Fibroblast of lung (primary cell): ENCODE measurements around the gene IL1RAP. TPM values are rescaled to one million over a fixed set of nuclear protein-coding genes. Genes with fewer than 3 reads are reported as not detected.

Source experiments
- DNase-seq, 2 donors: peaks; one replicate each; pipeline versions ENCODE4 v3.0.0 to v3.0.0-alpha.2; 2010; ENCODE audit warnings: low read depth in 2 of 2
- H2AFZ ChIP-seq: 2 replicates; pipeline ENCODE4 v1.5.1; 2012; ENCODE audit warnings: low read length, control low read depth, inconsistent platforms
- H3K27ac ChIP-seq: 2 replicates; pipeline ENCODE4 v1.5.1; 2011; ENCODE audit warnings: low read length, control low read depth; ENCODE audit not compliant: insufficient read depth
- H3K27me3 ChIP-seq: 2 replicates; pipeline ENCODE4 v1.5.1; 2011; ENCODE audit warnings: mild to moderate bottlenecking, low read length; ENCODE audit not compliant: control insufficient read depth, insufficient read depth
- H3K36me3 ChIP-seq: 2 replicates; pipeline ENCODE4 v1.5.1; 2011; ENCODE audit warnings: low read length; ENCODE audit not compliant: control insufficient read depth, insufficient read depth
- H3K4me1 ChIP-seq: 2 replicates; pipeline ENCODE4 v1.5.1; 2011; ENCODE audit warnings: low read length; ENCODE audit not compliant: control insufficient read depth, insufficient read depth; ENCODE audit errors: extremely low read depth
- H3K4me2 ChIP-seq: 2 replicates; pipeline ENCODE4 v1.5.1; 2011; ENCODE audit warnings: low read length, control low read depth; ENCODE audit not compliant: insufficient read depth; ENCODE audit errors: extremely low read depth
- H3K4me3 ChIP-seq, 4 experiments: fragments of 200-600 bp in 1 of 4; sonication (generic) in 1 of 4; replicated peaks in 1 of 4; 2 replicates each; pipeline ENCODE4 v1.5.1; 2011 to 2016; ENCODE audit warnings: low read length in 4 of 4, low read depth in 3 of 4, mild to moderate bottlenecking in 3 of 4, control low read depth in 2 of 4, inconsistent platforms in 1 of 4, mixed read lengths in 1 of 4; ENCODE audit not compliant: insufficient read depth in 1 of 4; ENCODE audit errors: control extremely low read depth in 1 of 4
- H3K79me2 ChIP-seq: 2 replicates; pipeline ENCODE4 v1.5.1; 2012; ENCODE audit warnings: mild to moderate bottlenecking, low read length, inconsistent platforms; ENCODE audit not compliant: control insufficient read depth, insufficient read depth
- H3K9ac ChIP-seq: 2 replicates; pipeline ENCODE4 v1.5.1; 2011; ENCODE audit warnings: mild to moderate bottlenecking, low read length, control low read depth; ENCODE audit not compliant: insufficient read depth
- H3K9me3 ChIP-seq: 2 replicates; pipeline ENCODE4 v1.5.1; 2012; ENCODE audit warnings: low read depth, low read length; ENCODE audit not compliant: control insufficient read depth, insufficient read depth
- H4K20me1 ChIP-seq: 2 replicates; pipeline ENCODE4 v1.5.1; 2011; ENCODE audit warnings: low read length; ENCODE audit not compliant: control insufficient read depth, insufficient read depth; ENCODE audit errors: extremely low read depth
- EZH2 ChIP-seq: IDR thresholded peaks from 2 replicates; pipeline ENCODE4 v1.5.1; 2012; ENCODE audit warnings: low read length, control low read depth, mild to moderate bottlenecking; ENCODE audit errors: missing control alignments
- polyA plus RNA-seq, 2 donors: library from polyadenylated mRNA; depleted of rRNA in 1 of 2; stranded (reverse) in 1 of 2; unstranded in 1 of 2; fragments of >200 nt; gene quantifications; 2 replicates each; pipeline ENCODE4 v1.2.1, GENCODE V29; 2011 to 2012; ENCODE audit warnings: missing spikeins in 1 of 2
- total RNA-seq: library from RNA; depleted of rRNA; stranded (reverse); fragments of >200 nt; gene quantifications from 2 replicates; pipeline ENCODE4 v1.2.1, GENCODE V29; 2014
- TF ChIP-seq, protein P1 (sequence below), 2 donors: IDR thresholded peaks in 1 of 2; conservative IDR thresholded peaks in 1 of 2; 1 replicate in 1 of 2; 2 replicates in 1 of 2; pipeline ENCODE4 v1.5.1; 2011 to 2012; ENCODE audit warnings: low read length in 2 of 2, control low read depth in 1 of 2, inconsistent platforms in 1 of 2, low read depth in 1 of 2, mild to moderate bottlenecking in 1 of 2

IL1RAP gene
- total and polyA plus RNA-seq, 2 donors (not counting 1 experiment from before 2014, with no cell fraction given): 10.2 to 12.6 TPM

DNA sequence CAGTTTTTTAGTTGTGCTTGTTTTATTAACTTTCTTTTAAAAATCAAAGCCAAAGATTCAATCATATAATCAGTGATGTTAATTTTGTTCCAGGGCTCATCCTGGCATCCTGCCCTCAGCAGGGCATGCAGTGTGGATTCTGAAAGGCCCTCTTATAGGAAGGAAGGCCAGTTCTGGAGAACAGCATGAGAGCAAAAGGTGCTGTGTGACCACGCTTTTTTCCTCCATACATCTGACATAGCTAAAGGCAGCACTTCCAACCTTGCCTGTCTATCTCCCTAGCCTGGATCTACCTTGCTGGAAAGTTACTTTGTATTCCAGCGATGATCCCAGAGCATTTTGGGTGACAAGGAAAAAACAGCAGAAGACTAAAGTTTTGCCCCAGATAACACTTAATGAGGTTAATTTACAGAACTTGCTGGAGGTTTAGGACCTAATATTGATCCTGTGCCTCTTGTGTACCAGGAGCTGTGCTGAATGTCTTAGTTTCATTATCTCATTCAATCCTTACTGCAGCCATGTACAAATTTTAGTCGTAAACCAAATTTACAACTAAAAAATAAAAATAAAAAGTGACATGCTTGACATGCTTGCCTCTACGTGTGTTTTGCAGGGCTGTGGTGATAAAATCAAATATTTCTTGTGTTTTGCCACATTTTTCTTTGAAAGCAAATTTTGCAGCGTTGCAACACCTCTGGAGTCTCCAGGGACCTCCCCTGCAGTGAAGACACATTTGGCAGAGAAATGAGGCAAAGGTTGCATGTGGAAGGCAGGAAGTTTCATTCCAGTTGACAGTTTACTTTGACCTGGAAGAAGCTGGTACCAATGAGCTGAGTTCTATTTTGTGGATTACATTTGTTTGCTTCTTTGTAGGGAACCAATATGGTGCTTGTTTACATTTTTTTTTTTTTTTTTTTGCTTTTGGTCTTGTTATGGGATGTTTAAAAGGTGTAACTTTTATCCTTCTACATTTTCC, 13.2 kb downstream of the IL1RAP start:
- no peak overlapping the region for H3K9ac ChIP-seq
- no peaks in the 10 kb centered on the region for H3K9me3 ChIP-seq
- H3K79me2 ChIP-seq: no peaks in the 10 kb centered on the region
- no peak overlapping the region for H2AFZ ChIP-seq
- peaks cover 3% of the 10 kb centered on the region for H3K4me1 ChIP-seq
- H3K4me2 ChIP-seq: no peak overlapping the region
- no peaks in the 10 kb centered on the region for H4K20me1 ChIP-seq
- H3K27me3 ChIP-seq: no peaks in the 10 kb centered on the region
- no peaks in the 10 kb centered on the region for H3K36me3 ChIP-seq
- peak in 1 of 2 donors; percentile 30 for DNase-seq
- no peak overlapping the region for H3K27ac ChIP-seq
- H3K4me3 ChIP-seq: no peak overlapping the region
- TF ChIP-seq, protein P1, sequence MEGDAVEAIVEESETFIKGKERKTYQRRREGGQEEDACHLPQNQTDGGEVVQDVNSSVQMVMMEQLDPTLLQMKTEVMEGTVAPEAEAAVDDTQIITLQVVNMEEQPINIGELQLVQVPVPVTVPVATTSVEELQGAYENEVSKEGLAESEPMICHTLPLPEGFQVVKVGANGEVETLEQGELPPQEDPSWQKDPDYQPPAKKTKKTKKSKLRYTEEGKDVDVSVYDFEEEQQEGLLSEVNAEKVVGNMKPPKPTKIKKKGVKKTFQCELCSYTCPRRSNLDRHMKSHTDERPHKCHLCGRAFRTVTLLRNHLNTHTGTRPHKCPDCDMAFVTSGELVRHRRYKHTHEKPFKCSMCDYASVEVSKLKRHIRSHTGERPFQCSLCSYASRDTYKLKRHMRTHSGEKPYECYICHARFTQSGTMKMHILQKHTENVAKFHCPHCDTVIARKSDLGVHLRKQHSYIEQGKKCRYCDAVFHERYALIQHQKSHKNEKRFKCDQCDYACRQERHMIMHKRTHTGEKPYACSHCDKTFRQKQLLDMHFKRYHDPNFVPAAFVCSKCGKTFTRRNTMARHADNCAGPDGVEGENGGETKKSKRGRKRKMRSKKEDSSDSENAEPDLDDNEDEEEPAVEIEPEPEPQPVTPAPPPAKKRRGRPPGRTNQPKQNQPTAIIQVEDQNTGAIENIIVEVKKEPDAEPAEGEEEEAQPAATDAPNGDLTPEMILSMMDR (conservative IDR thresholded peaks at IDR 0.05 in 1 of 2, IDR thresholded peaks at IDR 0.05 in 1 of 2; ENCODE audit: low read depth in 1 of 2, low read length in 2 of 2): no peak
- no peak for TF ChIP-seq EZH2

DNA sequence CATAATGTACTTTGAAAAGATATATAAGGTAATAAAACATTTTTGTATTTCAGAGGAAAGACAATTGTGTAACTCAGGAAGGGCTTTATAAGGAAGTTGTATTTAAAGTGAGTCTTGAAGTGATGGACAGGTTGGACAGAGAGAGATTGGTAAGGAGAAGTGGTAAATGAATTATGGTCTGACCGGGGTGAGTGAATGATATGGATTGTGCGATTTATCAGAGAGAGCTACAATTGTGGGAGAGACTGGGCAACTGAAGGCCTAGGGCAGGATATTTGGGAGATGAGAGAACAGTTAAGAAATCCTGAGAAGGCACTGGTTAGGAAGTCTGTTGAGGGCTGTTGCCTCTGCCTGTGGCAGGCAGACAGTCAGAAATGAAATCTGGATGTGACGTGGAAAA, 14.8 kb downstream of the IL1RAP start:
- Histone ChIP-seq H3K9me3 (no peaks in the 10 kb centered on the region), H4K20me1 (no peaks in the 10 kb centered on the region), H3K4me3 (no peak overlapping the region), H3K9ac (no peak overlapping the region), H2AFZ (no peak overlapping the region), H3K4me1 (peaks cover 10% of the 10 kb centered on the region), H3K27me3 (no peaks in the 10 kb centered on the region), H3K79me2 (no peaks in the 10 kb centered on the region), H3K36me3 (no peaks in the 10 kb centered on the region), H3K27ac (no peak overlapping the region), H3K4me2 (no peak overlapping the region)
- no peak for DNase-seq
- TF ChIP-seq, protein P1 (conservative IDR thresholded peaks at IDR 0.05 in 1 of 2, IDR thresholded peaks at IDR 0.05 in 1 of 2; ENCODE audit: low read depth in 1 of 2, low read length in 2 of 2): no peak
- TF ChIP-seq EZH2: no peak

DNA sequence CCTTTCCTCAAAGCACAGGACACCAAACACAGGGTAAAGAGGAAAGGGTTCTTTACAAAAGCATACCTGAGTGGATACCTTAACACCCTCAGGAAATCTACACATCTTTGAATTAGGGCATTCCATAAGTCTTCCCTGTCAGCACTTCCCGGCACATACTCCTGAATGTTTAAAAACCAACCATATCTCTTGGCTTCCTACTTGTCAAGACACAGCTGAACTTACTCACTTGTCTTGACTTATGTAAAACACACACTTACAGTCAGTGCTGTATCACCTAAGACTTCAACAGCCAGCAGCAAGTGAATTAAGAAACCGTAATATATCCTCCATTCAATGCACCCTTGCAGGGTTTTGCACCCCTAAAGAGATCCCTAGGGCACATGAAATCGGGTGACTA, 17.5 kb downstream of the IL1RAP start:
- peak in 1 of 2 donors; percentile 51 for DNase-seq
- Histone ChIP-seq H3K27me3 (no peaks in the 10 kb centered on the region), H3K4me1 (peaks cover 12% of the 10 kb centered on the region)

More for the DNA sequence above, 17.5 kb downstream of the IL1RAP start:
- H3K4me2 ChIP-seq: no peak overlapping the region
- no peaks in the 10 kb centered on the region for H3K79me2 ChIP-seq
- H3K9me3 ChIP-seq: no peaks in the 10 kb centered on the region
- H3K36me3 ChIP-seq: no peaks in the 10 kb centered on the region
- H3K9ac ChIP-seq: no peak overlapping the region
- no peaks in the 10 kb centered on the region for H4K20me1 ChIP-seq
- H3K27ac ChIP-seq: no peak overlapping the region
- H3K4me3 ChIP-seq: no peak overlapping the region
- H2AFZ ChIP-seq: no peak overlapping the region
- TF ChIP-seq, protein P1 (conservative IDR thresholded peaks at IDR 0.05 in 1 of 2, IDR thresholded peaks at IDR 0.05 in 1 of 2; ENCODE audit: low read depth in 1 of 2, low read length in 2 of 2): no peak
- TF ChIP-seq EZH2: no peak
